K562 (cell line): ENCODE measurements around the gene ARHGAP42. TPM values are rescaled to one million over a fixed set of nuclear protein-coding genes. Genes with fewer than 3 reads are reported as not detected.

Experiments used
- ARID3A ChIP-seq: IDR thresholded peaks from 2 replicates; pipeline ENCODE4 v1.6.1; 2012; ENCODE audit warnings: low read depth, low read length, improper control_type of control experiment, borderline replicate concordance
- CCNT2 ChIP-seq: IDR thresholded peaks from 2 replicates; pipeline ENCODE4 v1.6.1; 2011; ENCODE audit warnings: borderline replicate concordance, low read depth, mild to moderate bottlenecking, moderate library complexity, mixed read lengths, low read length; ENCODE audit not compliant: insufficient read length; ENCODE audit errors: extremely low read depth
- CREB1 ChIP-seq, 2 experiments: sonication (generic) in 1 of 2; formaldehyde crosslinking in 1 of 2; IDR thresholded peaks; 2 replicates each; pipeline versions ENCODE4 v1.6.1 to v1.8.0; 2012 to 2022; ENCODE audit warnings: inconsistent platforms in 1 of 2, mild to moderate bottlenecking in 1 of 2, missing genetic modification reagents in 1 of 2, moderate library complexity in 1 of 2
- EHMT2 ChIP-seq: fragments of 450-650 bp; IDR thresholded peaks from 2 replicates; pipeline ENCODE4 v1.6.1; 2018; ENCODE audit warnings: antibody characterized with exemption
- ELF4 ChIP-seq: fragments of 450-650 bp; formaldehyde crosslinking; IDR thresholded peaks from 2 replicates; pipeline ENCODE4 v1.4.0; 2022; ENCODE audit warnings: missing genetic modification characterization
- FOXJ3 ChIP-seq: sonication (generic); formaldehyde crosslinking; IDR thresholded peaks from 2 replicates; pipeline ENCODE4 v1.4.0; 2020; ENCODE audit warnings: mild to moderate bottlenecking, missing genetic modification reagents
- HDAC2 ChIP-seq: fragments of 450-650 bp; IDR thresholded peaks from 2 replicates; pipeline ENCODE4 v1.6.1; 2016; ENCODE audit warnings: mild to moderate bottlenecking
- HMG20B ChIP-seq: fragments of 250-450 bp; sonication (Bioruptor Pico); IDR thresholded peaks from 2 replicates; pipeline ENCODE4 v1.5.0; 2021; ENCODE audit warnings: mild to moderate bottlenecking
- NFXL1 ChIP-seq: fragments of 450-650 bp; formaldehyde crosslinking; IDR thresholded peaks from 2 replicates; pipeline ENCODE4 v1.4.0; 2021; ENCODE audit warnings: mild to moderate bottlenecking
- NR4A1 ChIP-seq, 2 experiments: fragments of 250-450 bp in 1 of 2; fragments of 450-650 bp in 1 of 2; sonication (Bioruptor Pico) in 1 of 2; IDR thresholded peaks; 2 replicates each; pipeline versions ENCODE4 v1.4.0 to v1.6.1; 2016 to 2020; ENCODE audit warnings: mild to moderate bottlenecking in 2 of 2, missing compliant biosample characterization in 1 of 2, missing genetic modification characterization in 1 of 2, moderate library complexity in 1 of 2
- SMAD1 ChIP-seq: fragments of 150-350 bp; IDR thresholded peaks from 2 replicates; pipeline ENCODE4 v1.6.1; 2014; ENCODE audit warnings: low read length, low read depth; ENCODE audit not compliant: partially characterized antibody
- SRF ChIP-seq, 2 experiments: fragments of 250-450, 450-650 bp in 1 of 2; sonication (Bioruptor Pico) in 1 of 2; sonication (generic) in 1 of 2; formaldehyde crosslinking; IDR thresholded peaks; 2 replicates each; pipeline versions ENCODE4 v1.5.0 to v1.5.1; 2020 to 2022; ENCODE audit warnings: mild to moderate bottlenecking in 1 of 2, missing genetic modification reagents in 1 of 2
- TOE1 ChIP-seq, 2 experiments: fragments of 450-650 bp in 1 of 2; sonication (generic) in 1 of 2; formaldehyde crosslinking in 1 of 2; IDR thresholded peaks; 2 replicates each; pipeline versions ENCODE4 v1.7.1 to v1.8.0; 2016 to 2022; ENCODE audit warnings: borderline replicate concordance in 2 of 2, mild to moderate bottlenecking in 2 of 2, antibody characterized with exemption in 1 of 2, inconsistent platforms in 1 of 2, low read depth in 1 of 2, missing genetic modification reagents in 1 of 2, moderate library complexity in 1 of 2
- ZFPM2 ChIP-seq: fragments of 250-450 bp; sonication (Bioruptor Pico); IDR thresholded peaks from 2 replicates; pipeline ENCODE4 v1.5.1; 2022; ENCODE audit warnings: mild to moderate bottlenecking
- ZNF197 ChIP-seq: fragments of 200-800 bp; sonication (Bioruptor generic); IDR thresholded peaks from 2 replicates; pipeline ENCODE4 v1.6.1; 2016; ENCODE audit warnings: low read depth, missing genetic modification characterization, missing compliant biosample characterization
- ZNF217 ChIP-seq: sonication (generic); formaldehyde crosslinking; IDR thresholded peaks from 2 replicates; pipeline ENCODE4 v1.8.0; 2022; ENCODE audit warnings: mild to moderate bottlenecking, missing genetic modification reagents
- ZNF444 ChIP-seq: fragments of 250-450 bp; sonication (Bioruptor Pico); IDR thresholded peaks from 2 replicates; pipeline ENCODE4 v1.4.0; 2020; ENCODE audit warnings: mild to moderate bottlenecking, moderate library complexity
- ZNF507 ChIP-seq: conservative IDR thresholded peaks from 2 replicates; pipeline ENCODE4 v1.6.1; 2017; ENCODE audit warnings: missing genetic modification characterization, missing compliant biosample characterization
- ZNF655 ChIP-seq: fragments of 250-450 bp; sonication (Bioruptor Pico); IDR thresholded peaks from 2 replicates; pipeline ENCODE4 v1.5.0; 2021
- ZNF778 ChIP-seq: fragments of 450-650 bp; formaldehyde crosslinking; IDR thresholded peaks from 2 replicates; pipeline ENCODE4 v1.4.0; 2020; ENCODE audit warnings: mild to moderate bottlenecking, moderate library complexity
- polyA plus RNA-seq, 8 experiments: library from polyadenylated mRNA; depleted of rRNA in 4 of 8; stranded (reverse) in 5 of 8; unstranded in 3 of 8; fragments of >200 nt; fragmentation: Nextera tagmentation in 2 of 8; fragmentation: Illumina TruSeq in 1 of 8; extraction: Ambion mirVana in 2 of 8; extraction: Trizol in 1 of 8; gene quantifications; 2 replicates each; pipeline versions ENCODE4 v1.2.1 to v1.2.3, GENCODE V29; 2011 to 2014; ENCODE audit warnings: inconsistent platforms in 1 of 8, missing spikeins in 1 of 8
- total RNA-seq, 7 experiments: library from RNA; depleted of rRNA in 6 of 7; stranded (reverse); fragments of >200 nt in 6 of 7; fragmentation: Illumina TruSeq in 2 of 7; extraction: Trizol in 2 of 7; gene quantifications; 2 replicates each; pipeline versions ENCODE4 v1.2.1 to v1.2.3, GENCODE V29; 2011 to 2021; ENCODE audit warnings: low replicate concordance in 1 of 7
- TF ChIP-seq, protein P1 (sequence below): fragments of 250-450 bp; sonication (Bioruptor Pico); IDR thresholded peaks from 2 replicates; pipeline ENCODE4 v1.5.0; 2021
- TF ChIP-seq, protein P2 (sequence below): sonication (generic); formaldehyde crosslinking; IDR thresholded peaks from 2 replicates; pipeline ENCODE4 v1.8.0; 2022; ENCODE audit warnings: mild to moderate bottlenecking, missing genetic modification reagents

The ARHGAP42 gene
- total and polyA plus RNA-seq, 9 of the 15 experiments (the other 6 are each of a cell fraction or from before 2014, with no cell fraction given), result 0.95 to 6.1 (median 2.4) TPM

- TF ChIP-seq ELF4 (CRISPR knock-in tag), result no peak
- TF ChIP-seq SRF (CRISPR knock-in tag; IDR thresholded peaks at IDR 0.05), result no peak
- no peak for TF ChIP-seq EHMT2
- no peak for TF ChIP-seq ZNF217 (CRISPR knock-in tag)
- TF ChIP-seq HMG20B (CRISPR knock-in tag), result no peak
- TF ChIP-seq ZNF197 (CRISPR knock-in tag), result 0 out of 2 replicates have a peak, but pooled peaks have one; percentile 40
- TF ChIP-seq TOE1 (IDR thresholded peaks at IDR 0.05; ENCODE audit: borderline replicate concordance), result no peak
- TF ChIP-seq TOE1 (CRISPR knock-in tag; IDR thresholded peaks at IDR 0.05; ENCODE audit: borderline replicate concordance, low read depth), result no peak
- TF ChIP-seq CCNT2, result peak; percentile 68
- TF ChIP-seq NR4A1 (CRISPR knock-in tag; IDR thresholded peaks at IDR 0.05), result no peak
- TF ChIP-seq NR4A1 (tag; IDR thresholded peaks at IDR 0.05), result no peak
- TF ChIP-seq, protein P1, sequence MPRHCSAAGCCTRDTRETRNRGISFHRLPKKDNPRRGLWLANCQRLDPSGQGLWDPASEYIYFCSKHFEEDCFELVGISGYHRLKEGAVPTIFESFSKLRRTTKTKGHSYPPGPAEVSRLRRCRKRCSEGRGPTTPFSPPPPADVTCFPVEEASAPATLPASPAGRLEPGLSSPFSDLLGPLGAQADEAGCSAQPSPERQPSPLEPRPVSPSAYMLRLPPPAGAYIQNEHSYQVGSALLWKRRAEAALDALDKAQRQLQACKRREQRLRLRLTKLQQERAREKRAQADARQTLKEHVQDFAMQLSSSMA (CRISPR knock-in tag), result no peak
- no peak for TF ChIP-seq SMAD1
- TF ChIP-seq ZFPM2 (CRISPR knock-in tag), result no peak
- no peak for TF ChIP-seq ZNF444 (CRISPR knock-in tag)
- TF ChIP-seq CREB1 (IDR thresholded peaks at IDR 0.05), result peak; percentile 23; the same call in 1 of the 2 replicates
- TF ChIP-seq CREB1 (CRISPR knock-in tag; IDR thresholded peaks at IDR 0.05), result no peak
- TF ChIP-seq HDAC2, result peak; percentile 75; the same call in 1 of the 2 replicates
- no peak for TF ChIP-seq ZNF778 (CRISPR knock-in tag)
- TF ChIP-seq ZNF655 (CRISPR knock-in tag), result no peak
- TF ChIP-seq, protein P2, sequence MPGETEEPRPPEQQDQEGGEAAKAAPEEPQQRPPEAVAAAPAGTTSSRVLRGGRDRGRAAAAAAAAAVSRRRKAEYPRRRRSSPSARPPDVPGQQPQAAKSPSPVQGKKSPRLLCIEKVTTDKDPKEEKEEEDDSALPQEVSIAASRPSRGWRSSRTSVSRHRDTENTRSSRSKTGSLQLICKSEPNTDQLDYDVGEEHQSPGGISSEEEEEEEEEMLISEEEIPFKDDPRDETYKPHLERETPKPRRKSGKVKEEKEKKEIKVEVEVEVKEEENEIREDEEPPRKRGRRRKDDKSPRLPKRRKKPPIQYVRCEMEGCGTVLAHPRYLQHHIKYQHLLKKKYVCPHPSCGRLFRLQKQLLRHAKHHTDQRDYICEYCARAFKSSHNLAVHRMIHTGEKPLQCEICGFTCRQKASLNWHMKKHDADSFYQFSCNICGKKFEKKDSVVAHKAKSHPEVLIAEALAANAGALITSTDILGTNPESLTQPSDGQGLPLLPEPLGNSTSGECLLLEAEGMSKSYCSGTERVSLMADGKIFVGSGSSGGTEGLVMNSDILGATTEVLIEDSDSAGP (CRISPR knock-in tag), result no peak
- no peak for TF ChIP-seq ARID3A
- TF ChIP-seq FOXJ3, result no peak
- TF ChIP-seq NFXL1 (CRISPR knock-in tag), result no peak
- no peak for TF ChIP-seq ZNF507 (tag)
Measured at GRCh38 chr11:100808904-100809491, 121.9 kb downstream of the ARHGAP42 start (continued).
